ENCODE data around the gene TENM4.
"Not testable (repeated sequence)": the region's sequence is repeated elsewhere in the genome, so short reads cannot be mapped to it uniquely, and the experiment has no call there.

TENM4 gene

GRCh38 chr11:78902771-78903507, 537.9 kb downstream of the TENM4 start:
- no peak for DNase-seq (ENCODE audit: low read depth in 2 of 2)

- no peak for DNase-seq (ENCODE audit: low read depth in 2 of 2)
Measured at GRCh38 chr11:78901831-78902230, 539.0 kb downstream of the TENM4 start.

DNA sequence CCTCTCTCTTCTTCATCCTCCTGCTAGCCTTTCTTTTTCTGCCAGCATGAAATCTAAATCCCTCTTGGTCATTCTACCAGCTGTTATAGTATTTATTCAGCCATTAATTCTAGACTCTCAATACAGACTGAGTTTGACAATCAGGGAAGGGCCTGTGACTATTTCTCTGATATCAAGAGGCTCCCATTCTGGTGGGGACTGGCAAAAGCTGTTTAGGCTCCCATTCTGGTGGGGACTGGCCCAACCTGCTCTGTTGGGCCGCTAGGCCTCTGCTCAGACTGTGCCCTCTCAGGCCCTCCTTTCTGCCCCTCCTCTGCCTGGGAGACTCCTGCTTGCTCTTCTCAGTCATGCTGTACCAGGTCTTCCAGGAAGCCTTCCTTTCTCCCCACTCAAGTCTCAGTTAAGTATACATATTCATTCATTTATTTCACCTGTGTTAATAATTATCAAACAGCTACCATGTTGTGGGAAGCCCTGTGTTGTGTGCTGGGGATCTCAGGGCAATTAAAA, 542.5 kb downstream of the TENM4 start:
- no peak for DNase-seq (ENCODE audit: low read depth in 2 of 2)

DNA sequence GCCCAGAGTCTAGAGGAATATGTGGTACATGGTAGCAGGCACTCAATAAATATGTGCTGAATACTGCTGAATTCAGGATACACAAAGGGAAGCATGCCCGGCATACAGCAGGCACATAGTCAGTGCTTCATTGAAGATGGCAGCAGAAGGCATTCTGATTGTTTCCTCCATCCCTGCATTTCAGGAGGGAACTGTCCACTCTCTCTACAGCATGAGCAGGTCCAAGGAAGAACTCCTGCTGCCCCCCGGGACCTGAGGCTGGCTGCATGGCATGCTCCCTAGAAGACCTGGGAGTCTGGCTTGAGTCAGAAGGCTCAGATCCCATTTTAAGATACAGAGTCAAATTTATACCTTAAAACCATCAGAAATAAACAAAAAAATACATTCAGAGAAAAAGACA, 546.8 kb downstream of the TENM4 start:
- no peak for DNase-seq (ENCODE audit: low read depth in 2 of 2)

- DNase-seq (ENCODE audit: low read depth in 2 of 2): no peak
Measured at GRCh38 chr11:78889698-78890097, 551.1 kb downstream of the TENM4 start.

- no peak for DNase-seq (ENCODE audit: low read depth in 2 of 2)
Measured at GRCh38 chr11:78886616-78887015, 554.2 kb downstream of the TENM4 start.

DNA sequence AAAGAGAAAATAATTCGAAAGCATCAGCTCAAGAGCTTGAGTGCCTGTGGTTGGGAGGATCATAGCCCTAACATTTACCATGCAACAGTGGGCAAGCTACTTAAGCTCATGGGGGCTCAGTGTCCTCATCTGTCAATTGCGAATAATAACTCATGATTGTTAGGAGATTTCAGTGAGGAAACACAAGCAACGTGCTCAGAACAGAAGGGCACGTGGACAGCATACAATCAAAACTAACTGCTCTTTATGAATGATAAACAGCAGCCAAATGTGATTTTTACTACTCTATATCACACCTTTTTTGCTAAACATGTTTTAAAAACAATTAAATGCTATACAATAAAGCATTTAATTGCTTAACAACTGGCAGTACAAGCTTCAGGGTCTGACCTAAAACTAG, 556.1 kb downstream of the TENM4 start:
- DNase-seq (ENCODE audit: low read depth in 2 of 2): no peak

GRCh38 chr11:78883506-78883905, 557.3 kb downstream of the TENM4 start:
- no peak for DNase-seq (ENCODE audit: low read depth in 2 of 2)

- DNase-seq (ENCODE audit: low read depth in 2 of 2): not testable (repeated sequence)
Measured at GRCh38 chr11:78879094-78879980, 561.5 kb downstream of the TENM4 start.

- no peak for DNase-seq (ENCODE audit: low read depth in 2 of 2)
Measured at GRCh38 chr11:78878631-78879030, 562.2 kb downstream of the TENM4 start.

GRCh38 chr11:78876676-78877075, 564.2 kb downstream of the TENM4 start:
- no peak for DNase-seq (ENCODE audit: low read depth in 2 of 2)

GRCh38 chr11:78870655-78871054, 570.2 kb downstream of the TENM4 start:
- no peak for DNase-seq (ENCODE audit: low read depth in 2 of 2)

DNA sequence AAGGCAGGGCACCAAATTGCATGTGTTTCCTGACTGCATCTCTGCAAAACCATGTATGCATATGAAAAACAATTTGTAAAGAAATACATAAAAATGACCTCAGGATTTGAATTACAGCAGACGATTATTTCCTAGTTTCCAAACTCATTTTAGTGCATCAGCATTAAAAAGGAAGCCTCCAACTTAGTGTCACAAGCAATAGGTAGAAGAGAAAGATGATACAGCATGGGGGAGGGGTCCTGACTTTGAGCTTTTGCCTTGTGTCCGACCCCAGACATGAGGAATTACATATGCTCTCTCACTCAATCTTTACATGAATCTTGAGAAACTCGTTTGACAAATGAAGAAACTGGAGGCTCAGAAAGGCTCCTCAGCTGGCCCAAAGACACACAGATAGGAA, 571.5 kb downstream of the TENM4 start:
- no peak for DNase-seq (ENCODE audit: low read depth in 2 of 2)

- DNase-seq (ENCODE audit: low read depth in 2 of 2): no peak
Measured at GRCh38 chr11:78868563-78868962, 572.3 kb downstream of the TENM4 start.

DNA sequence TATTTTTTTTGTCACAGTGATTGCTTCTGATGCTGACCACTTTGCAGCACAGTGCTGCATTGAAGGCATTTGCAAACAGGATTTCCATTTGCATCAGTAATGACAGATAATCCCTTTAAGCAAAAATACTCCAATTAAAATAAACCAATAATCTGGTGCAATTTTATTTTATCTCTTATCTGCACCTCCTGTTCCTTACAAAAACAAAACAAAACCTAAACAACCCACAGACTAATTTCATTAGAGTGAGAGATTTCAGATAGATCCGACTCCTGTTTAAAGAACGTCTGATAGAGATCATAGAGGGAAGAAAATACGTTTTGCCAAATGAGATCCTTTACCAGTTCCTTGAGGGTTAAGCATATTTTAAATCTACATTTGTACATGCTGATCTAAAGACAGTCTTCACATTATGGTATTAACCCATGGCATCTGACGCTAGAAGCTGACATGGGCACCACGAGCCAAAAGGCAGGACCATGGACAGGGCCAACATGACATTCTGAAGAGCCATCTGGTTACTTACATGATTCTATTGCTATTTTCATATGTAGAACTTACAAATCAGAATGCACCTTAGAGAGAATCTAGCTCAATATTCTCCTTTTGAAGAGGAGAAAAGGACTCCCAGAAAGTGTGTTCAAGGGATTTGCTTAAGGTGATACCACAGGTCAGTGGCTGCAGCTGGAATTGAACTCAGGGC, 580.0 kb downstream of the TENM4 start:
- no peak for DNase-seq (ENCODE audit: low read depth in 2 of 2)

- DNase-seq (ENCODE audit: low read depth in 2 of 2): no peak
Measured at GRCh38 chr11:78857688-78858087, 583.1 kb downstream of the TENM4 start.

DNA sequence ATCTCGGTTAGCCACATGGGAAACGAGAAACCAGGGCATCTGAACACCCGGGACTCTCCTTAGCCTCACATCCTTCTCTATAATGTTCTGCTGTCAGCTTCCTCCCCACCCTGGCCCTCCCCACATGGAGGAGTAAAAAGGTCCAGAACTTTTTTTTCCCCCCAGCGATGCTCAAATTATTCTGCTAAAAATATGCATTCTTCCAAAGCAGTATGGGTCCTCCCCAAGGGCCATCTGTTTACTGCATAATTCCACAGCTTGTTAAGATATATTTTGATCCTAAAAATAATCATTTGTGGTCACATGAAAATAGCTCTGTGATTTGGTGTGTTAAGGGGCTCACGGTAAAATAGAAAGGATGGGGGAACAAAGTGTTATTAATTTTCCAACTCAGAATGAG, 584.6 kb downstream of the TENM4 start:
- DNase-seq (ENCODE audit: low read depth in 2 of 2): no peak

GRCh38 chr11:78855116-78855515, 585.7 kb downstream of the TENM4 start:
- no peak for DNase-seq (ENCODE audit: low read depth in 2 of 2)

GRCh38 chr11:78853521-78853920, 587.3 kb downstream of the TENM4 start:
- DNase-seq (ENCODE audit: low read depth in 2 of 2): no peak

GRCh38 chr11:78851878-78852586, 588.8 kb downstream of the TENM4 start:
- no peak for DNase-seq (ENCODE audit: low read depth in 2 of 2)

GRCh38 chr11:78850078-78850477, 590.8 kb downstream of the TENM4 start:
- no peak for DNase-seq (ENCODE audit: low read depth in 2 of 2)

GRCh38 chr11:78846269-78846668, 594.6 kb downstream of the TENM4 start:
- DNase-seq (ENCODE audit: low read depth in 2 of 2): no peak

Data from stimulated activated CD4-positive, alpha-beta T cell treated with anti-CD3 and anti-CD28 coated beads, Interleukin-12 subunit alpha, Interleukin-12 subunit beta, amount 100 ng/mL, for 24 hours (primary cell).